GM21515 (cell line): ENCODE measurements around the gene RAB36.

Experiments used
- ATAC-seq: cut with Tn5 transposase; IDR thresholded peaks from one replicate; pipeline ENCODE4 v1.9.1; 2021; ENCODE audit not compliant: unreplicated experiment

Gene RAB36

GRCh38 chr22:23180893-23181720 lies 35.8 kb downstream of the RAB36 start:
- ATAC-seq: no peak

DNA sequence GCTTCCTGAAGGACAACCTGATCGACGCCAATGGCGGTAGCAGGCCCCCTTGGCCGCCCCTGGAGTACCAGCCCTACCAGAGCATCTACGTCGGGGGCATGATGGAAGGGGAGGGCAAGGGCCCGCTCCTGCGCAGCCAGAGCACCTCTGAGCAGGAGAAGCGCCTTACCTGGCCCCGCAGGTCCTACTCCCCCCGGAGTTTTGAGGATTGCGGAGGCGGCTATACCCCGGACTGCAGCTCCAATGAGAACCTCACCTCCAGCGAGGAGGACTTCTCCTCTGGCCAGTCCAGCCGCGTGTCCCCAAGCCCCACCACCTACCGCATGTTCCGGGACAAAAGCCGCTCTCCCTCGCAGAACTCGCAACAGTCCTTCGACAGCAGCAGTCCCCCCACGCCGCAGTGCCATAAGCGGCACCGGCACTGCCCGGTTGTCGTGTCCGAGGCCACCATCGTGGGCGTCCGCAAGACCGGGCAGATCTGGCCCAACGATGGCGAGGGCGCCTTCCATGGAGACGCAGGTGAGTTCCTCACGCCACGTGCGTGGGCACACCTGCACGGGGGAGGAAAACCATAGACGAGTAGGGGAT lies 36.5 kb downstream of the RAB36 start:
- no peak for ATAC-seq

DNA sequence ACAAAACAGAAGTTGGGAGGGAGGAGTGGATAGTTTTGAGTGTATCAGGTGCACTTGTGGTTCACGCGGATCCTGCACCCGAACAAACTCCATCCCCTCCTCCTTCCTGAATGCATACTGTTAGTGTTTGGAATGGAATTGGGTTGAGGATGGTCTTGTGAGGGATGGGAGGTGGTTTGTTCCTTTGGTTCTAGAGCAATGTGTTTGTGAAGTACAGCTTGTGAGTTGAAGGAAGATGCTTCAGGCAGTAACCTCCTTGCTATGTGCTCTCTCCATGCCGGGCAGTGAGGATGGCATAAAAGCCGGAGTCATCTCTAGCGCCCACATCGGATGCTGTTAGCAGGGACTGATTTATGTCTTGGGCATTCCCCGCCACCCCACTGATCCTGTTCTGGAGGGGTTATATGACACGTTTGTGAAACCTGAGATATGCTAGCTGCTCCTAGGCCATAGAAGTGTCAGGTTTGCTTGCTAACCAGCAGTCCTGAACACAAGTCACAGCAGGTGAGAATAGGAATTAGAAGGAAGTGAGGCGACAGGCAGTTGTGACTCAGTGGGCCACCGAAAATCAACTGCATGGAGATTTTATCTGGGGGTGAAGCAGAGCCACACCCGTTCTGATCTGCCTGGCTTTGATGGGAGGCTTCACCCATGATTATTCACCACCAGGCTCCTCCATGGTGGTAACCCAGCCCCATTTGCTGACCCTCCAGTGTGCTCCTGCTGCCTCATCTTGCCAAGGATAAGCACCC lies 37.2 kb downstream of the RAB36 start:
- ATAC-seq: no peak

DNA sequence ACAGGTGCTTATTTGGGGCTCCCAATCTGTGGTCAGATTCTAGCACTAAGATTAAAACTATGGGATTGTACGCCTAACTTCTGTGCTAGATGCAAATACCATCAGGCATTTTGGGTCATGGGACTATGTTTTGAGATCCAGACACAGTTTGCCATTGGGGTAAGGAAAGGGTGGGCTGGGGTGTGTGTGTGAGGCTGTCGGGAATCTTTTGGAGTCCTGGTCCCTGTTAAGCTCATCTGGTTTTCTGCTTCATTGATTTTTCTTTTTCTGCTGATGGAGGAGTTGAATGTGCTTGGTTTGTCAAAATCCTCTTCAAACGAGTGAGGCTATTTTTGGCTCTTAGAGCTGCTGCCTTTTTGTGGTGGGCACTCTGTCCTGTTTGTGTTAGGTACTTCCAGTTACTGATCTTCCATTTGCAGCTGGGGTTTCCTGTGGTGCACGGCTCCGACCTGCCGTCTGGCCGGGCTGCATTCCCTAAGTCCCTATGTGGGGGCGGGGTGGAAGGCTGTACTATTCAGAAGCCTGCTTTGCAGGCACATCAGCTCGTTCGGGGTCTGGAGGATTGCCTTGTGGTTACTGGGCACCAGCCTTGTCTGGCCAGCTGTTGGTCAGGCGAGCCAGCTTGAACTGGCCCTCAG lies 37.9 kb downstream of the RAB36 start:
- ATAC-seq: no peak

- ATAC-seq: no peak
Observed at GRCh38 chr22:23184100-23184763, 39.0 kb downstream of the RAB36 start.

GRCh38 chr22:23184764-23185113 lies 39.5 kb downstream of the RAB36 start:
- ATAC-seq: no peak

GRCh38 chr22:23187211-23187610 lies 41.9 kb downstream of the RAB36 start:
- ATAC-seq: no peak

- no peak for ATAC-seq
Observed at GRCh38 chr22:23187871-23188700, 42.8 kb downstream of the RAB36 start.

DNA sequence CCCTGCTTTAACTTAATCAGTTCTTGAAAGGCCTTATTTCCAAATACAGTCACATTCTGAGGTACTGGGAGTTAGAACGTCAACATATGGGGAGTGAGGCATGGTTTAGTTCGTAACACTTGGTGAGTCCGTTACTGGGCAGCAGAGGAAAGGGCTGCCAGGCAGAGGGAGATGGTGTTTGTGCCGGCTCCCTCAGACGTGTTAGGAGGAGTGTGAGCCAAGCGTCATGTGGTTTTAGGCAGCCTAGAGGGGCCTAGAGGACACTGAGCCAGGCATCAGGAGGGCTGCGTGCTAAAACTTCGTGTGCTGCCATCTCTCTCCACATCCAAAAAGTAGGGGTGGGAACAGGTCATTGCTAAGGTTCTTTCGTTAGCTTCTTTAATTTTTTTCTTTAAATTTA lies 45.2 kb downstream of the RAB36 start:
- ATAC-seq: no peak

DNA sequence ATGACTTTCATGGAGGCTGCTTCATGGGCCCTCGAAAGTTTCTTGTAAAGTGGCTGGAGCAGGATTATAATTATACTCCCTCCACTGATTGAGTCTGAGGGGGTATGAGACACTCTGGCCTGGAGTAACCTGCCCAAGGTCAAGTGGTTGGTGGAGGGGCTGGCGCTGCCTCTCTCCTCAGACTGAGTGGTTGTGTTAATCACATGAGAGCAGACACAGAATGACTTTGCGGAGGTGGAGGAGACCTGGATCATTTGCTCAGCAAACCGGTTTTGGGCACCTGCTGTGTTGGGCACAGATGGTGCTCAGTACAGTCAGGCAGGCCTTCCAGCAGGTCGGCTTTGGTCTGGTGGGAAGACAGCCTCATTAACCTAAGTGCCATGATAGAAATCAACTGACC lies 46.9 kb downstream of the RAB36 start:
- ATAC-seq: no peak

DNA sequence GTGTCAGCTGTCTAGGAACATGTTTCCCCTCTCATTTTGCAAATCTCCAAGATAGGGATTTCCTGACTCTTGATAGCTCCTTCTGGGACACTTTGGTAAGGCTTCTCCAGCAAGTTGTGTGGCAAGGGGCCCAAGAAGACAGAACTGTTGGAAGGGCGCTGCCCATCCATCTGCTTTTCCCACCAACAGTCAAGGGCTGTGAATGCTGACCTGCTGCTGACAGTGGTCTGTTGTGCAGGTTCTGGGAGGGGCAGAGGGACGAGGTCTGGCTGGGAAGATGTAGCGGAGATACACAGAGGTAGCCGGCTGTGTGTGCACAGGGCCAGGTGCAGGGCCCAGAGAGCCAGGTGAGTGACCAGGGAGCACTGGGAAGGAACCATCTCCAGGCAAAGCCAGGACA lies 47.3 kb downstream of the RAB36 start:
- no peak for ATAC-seq

DNA sequence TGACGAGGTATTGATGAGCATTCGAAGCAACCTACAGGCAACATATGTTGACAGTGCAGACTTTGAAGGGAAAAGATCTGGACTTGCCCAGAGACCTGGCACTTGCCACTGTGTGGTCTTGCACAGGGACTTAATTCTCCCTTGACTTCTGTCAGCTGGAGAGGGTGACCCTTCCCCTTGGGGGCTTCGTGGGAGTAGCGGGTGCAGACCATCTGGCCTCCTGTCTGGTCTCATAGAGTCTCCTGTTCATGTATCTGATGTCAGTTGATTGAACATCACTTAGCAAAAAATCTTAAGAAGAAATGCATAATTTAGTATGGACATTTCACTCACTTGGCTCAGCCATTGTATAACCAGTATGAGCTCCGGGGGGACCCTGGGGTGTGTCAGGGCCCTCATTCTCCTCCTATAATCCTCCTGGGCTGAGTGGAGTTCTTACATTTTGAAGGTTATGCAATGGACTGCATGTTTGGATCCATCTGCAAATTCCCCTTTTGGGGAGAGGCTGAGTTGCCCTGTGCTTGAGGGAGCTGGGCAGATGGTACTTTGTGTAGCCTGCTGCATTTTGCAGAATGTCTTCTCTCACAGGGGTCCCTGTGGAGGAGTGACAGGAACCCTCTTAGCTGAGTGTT lies 48.0 kb downstream of the RAB36 start:
- ATAC-seq: no peak

GRCh38 chr22:23193882-23194281 lies 48.6 kb downstream of the RAB36 start:
- ATAC-seq: no peak

DNA sequence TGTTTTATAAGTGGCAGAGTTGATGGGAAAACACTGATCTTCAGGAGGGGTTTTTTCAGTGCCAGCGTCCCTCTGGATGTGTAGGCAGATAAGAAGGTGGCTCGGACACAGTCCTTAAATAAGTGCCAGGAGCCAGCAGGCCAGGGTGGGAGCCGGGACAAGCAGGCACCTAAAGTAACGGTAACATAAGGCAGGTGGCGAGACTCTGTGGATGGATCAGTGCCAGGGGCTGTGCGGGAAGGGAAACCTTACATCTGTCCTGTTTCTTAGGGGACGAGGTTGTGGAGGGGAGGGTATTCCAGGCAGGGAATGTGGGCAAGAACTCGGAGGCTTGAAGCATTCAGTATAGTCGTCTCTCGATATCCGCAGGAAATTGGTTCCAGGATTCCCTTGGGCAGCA lies 50.9 kb downstream of the RAB36 start:
- no peak for ATAC-seq

GRCh38 chr22:23197836-23198235 lies 52.6 kb downstream of the RAB36 start:
- no peak for ATAC-seq

DNA sequence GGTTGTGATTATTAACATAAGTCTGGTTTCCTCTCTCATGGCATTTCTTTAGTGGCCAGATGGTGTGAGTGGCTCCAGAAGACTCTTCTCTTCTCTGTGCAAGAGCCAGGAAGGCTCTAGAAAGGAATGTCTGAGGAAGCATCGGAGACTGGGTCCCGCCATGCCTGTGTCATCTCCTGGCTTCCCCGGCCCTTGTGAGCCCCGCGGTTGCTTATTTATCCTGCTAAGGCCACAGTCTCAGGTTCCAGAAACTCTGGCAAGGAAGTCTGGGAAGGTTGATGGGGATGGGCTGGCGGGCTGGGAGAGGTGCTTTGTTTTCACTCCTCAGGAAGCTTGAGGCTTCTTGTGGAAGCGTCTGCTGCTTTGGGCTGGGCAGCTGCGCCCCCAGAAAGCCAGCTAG lies 53.9 kb downstream of the RAB36 start:
- no peak for ATAC-seq

DNA sequence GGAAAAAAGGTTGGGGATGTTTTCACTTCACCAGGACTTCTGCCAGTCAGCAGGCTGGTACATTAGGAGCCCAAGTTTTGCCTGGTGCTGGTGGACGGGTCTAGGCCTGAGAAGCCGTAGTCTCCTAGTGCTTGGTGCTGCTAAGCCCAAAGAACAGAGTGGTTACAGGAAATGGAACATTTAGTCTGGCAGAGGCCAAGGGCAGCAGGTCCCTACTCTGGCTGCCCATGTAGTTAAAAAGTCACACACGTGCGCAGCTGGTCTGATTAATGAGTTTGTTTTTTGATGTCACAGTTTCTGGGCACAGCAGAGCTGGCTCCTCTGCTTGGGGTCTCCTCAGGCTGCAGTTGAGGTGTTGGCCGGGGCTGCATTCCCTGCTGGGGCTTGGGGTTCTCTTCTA lies 55.6 kb downstream of the RAB36 start:
- no peak for ATAC-seq

DNA sequence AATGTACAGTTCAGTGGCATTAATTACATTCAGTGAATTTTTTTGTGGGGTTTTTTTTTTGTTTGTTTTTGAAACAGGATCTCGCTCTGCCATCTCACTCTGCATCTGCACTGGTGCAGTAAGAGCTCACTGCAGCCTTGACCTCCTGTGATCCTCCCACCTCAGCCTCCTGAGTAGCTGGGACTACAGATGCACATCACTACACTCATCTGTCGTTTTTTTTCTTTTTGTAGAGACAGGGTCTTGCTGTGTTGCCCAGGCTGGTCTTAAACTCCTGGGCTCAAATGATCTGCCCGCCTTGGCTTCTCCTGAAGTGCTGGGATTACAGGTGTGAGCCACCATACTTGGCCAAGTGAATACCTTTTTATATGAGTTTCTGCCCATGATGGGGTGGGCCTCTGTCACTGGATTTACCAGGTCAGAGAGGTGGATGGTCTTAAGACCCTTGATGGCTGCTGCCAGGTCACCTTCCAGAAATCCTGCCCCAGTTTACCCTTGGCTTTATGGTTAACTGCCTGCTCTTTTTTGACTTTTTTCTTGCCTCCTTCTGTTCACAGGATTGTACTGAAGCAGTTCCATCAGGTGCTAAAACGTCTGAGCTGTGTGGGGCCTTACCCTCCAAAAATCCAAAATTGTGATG lies 57.7 kb downstream of the RAB36 start:
- no peak for ATAC-seq

GRCh38 chr22:23203452-23204124 lies 58.3 kb downstream of the RAB36 start:
- no peak for ATAC-seq
